Pons (tissue), 1 donor: ENCODE results near the gene MEF2C.

Experiments used
- DNase-seq: peaks from one replicate; pipeline ENCODE4 v3.0.0-alpha.2; 2016; ENCODE audit warnings: low spot score

Gene MEF2C

GRCh38 chr5:88829054-88829453 is 53.9 kb downstream of the MEF2C start:
- peak; percentile 76 for DNase-seq

- DNase-seq, result no peak
Measured at GRCh38 chr5:88827997-88828396, 55.0 kb downstream of the MEF2C start.

- DNase-seq, result peak; percentile 94
Measured at GRCh38 chr5:88826646-88827585, 56.1 kb downstream of the MEF2C start.

- DNase-seq, result no peak
Measured at GRCh38 chr5:88825584-88826315, 57.2 kb downstream of the MEF2C start.

DNA sequence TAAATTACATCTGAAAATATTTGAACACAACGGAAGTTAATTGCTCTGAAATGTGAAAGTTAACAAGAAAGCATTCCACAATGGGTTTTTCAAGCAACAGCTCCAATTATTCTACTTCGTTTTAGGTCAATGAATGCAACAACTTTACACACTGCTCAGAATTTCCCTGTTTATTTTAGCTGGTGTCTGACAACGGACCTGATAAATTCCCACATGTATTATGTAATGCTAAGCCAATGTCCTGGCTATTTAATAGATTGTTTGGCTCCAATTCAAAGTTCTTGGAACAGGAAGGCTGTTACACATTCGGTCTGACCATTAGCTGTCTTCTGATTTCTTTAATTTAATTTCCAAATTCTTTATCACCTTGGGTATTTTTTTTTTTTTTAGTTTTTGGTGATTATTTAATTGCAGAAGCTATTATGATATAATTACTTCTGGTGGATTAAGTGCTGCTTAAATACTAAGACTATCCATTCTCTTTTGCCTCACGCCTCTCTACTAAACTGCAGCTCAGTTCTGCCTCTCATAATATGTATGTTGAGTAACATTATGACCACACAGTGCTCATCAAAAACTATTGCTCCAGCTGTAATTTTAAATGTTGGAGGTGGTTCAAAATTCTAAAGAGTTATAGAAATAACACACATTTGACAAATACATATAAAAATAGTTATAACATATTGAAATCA is 57.9 kb downstream of the MEF2C start:
- DNase-seq, result peak; percentile 53

DNA sequence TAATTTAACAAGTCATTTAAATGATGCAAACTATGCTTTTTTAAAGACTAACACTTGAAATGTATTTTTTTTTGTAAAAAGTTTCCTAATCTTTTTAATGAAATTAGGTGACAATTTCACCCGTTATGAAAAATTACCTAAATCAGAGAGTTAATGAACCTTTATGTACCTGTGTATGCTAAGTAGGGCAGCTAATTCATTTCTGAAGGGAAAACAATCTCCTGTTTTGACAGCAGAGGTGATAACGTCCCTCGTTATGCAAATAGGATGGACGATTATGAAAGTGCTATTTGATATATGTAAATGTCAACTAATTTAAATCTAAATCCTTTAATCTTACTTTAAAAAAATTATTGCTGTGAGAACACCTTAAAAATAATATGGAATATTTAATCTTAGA is 58.8 kb downstream of the MEF2C start:
- no peak for DNase-seq

DNA sequence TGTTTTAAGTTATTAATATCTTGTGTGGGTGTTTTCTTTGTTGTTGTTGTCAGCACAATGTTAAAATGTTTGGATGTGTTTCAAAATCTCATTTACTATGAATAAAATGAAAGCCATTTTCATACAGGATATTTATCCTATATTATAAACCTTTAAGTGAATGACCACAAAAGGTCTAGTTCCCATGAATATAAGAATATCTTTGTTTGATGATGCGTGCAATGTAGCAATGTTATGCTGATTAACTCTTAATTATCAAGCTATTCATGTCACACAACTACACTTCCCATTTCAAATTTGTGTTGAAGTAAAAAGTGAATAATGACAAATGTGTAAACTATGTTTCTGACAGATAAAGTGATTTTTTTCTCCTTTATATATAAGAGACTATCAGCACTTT is 59.8 kb downstream of the MEF2C start:
- DNase-seq, result no peak

- no peak for DNase-seq
Measured at GRCh38 chr5:88821161-88821560, 61.8 kb downstream of the MEF2C start.

DNA sequence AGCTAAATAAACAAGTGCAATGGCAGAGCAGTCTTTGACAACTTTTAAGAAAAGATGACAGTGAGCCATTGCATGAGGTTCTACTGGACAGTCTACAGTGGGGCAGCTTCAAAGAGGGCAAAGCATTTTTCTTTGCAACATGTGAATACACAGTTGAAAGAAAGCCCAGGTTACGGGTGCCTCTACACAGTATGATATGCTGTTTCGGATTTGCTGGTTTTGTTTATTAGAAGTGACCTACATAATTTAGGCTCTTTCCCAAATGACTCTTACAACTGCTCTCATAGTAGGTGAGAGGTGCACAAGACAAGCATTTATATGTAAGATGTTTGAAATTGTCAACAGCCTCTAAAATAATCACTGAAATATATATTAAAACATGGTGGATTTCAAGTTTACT is 62.4 kb downstream of the MEF2C start:
- no peak for DNase-seq

- no peak for DNase-seq
Measured at GRCh38 chr5:88819301-88819999, 63.5 kb downstream of the MEF2C start.

GRCh38 chr5:88818296-88818695 is 64.7 kb downstream of the MEF2C start:
- DNase-seq, result no peak

- DNase-seq, result no peak
Measured at GRCh38 chr5:88816195-88816594, 66.8 kb downstream of the MEF2C start.

DNA sequence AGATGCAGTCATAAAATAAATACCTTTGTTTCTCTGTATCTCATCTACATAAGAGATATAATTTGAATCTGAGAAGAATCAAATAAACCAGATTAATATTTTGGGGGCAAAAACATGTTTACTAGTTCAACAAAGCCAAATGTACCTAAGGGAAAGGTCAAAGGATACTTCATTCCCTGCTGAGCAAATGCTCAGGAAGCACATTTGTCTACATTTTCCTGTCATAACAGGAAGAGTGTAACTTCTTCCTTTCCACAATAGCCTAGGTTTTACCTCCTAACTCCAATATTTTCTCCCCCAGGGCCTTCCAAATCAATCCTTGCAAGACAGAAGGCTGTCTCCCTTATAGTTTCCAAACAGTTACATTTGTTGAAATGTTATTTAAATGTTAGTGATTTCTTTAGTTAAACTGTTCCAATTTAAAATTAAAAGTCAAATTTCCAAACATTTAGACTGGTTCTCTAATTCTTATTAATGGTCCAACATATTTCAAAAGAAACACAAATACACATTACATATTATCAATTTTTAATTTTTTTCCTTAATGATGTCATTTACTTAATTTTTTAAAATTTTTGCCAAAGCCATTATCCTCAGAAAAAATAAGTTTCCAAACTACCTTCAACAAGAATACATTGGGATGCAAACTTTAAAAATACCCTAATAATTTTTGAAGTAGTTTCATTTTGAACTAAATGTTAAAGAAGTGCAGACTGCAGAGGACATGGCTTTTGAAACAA is 67.8 kb downstream of the MEF2C start:
- no peak for DNase-seq

- DNase-seq, result peak; percentile 74
Measured at GRCh38 chr5:88813805-88814575, 69.0 kb downstream of the MEF2C start.

GRCh38 chr5:88813244-88813643 is 69.7 kb downstream of the MEF2C start:
- no peak for DNase-seq

DNA sequence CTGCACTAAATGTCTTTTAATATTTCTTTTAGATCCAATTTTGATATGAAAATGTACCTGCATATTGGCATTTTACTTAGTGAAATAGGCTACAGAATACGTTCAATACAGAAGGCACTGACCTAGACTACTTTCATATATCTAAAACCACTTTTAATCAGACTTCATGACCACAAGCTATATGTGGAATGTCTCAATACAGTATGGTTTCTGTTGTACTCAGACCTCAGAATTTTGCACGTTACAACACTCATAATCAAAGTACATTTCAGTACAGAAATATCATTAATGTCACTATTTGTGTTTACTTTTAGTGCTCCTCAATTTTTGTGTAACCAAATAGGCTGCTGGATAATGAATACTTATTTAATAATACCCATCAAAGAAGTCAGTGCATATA is 74.8 kb downstream of the MEF2C start:
- DNase-seq, result no peak

DNA sequence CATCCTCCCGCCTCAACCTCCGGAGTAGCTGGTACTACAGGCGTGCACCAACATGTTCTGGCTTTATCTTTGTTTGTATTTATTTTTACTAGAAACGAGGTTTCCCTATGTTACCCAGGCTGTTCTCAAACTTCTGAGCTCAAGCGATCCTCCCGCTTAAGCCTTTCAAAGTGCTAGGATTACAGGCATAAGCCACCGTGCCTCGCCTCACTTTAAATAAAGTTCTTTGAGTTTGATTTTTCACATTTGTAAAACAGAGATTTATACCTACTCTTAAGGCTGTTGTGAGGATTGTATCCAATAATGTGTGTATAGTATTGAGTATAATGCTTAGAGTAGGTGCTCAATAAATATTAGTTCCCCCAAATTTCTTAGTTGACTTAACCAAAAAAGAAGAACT is 75.7 kb downstream of the MEF2C start:
- no peak for DNase-seq

GRCh38 chr5:88806338-88806737 is 76.6 kb downstream of the MEF2C start:
- no peak for DNase-seq

- DNase-seq, result no peak
Measured at GRCh38 chr5:88805151-88805784, 77.7 kb downstream of the MEF2C start.

- DNase-seq, result no peak
Measured at GRCh38 chr5:88804444-88804843, 78.5 kb downstream of the MEF2C start.
